ENCODE results near the gene RBM22. TPM values are rescaled to one million over a fixed set of nuclear protein-coding genes. Genes with fewer than 3 reads are reported as not detected.
A peak's percentile ranks its signal among the peaks of the same experiment; 100 is the strongest.

Gene RBM22
- total and polyA plus RNA-seq, 2 of the 4 experiments (the other 2 are of a cell fraction) = 26.2 to 34.2 TPM

- no peak for TF ChIP-seq USF2 (IDR thresholded peaks at IDR 0.05; ENCODE audit: low read depth, low read length)
Measured at GRCh38 chr5:150641824-150642566, 58.9 kb downstream of the RBM22 start (continued).

- peaks cover 19 to 51% of the 10 kb centered on the region in 2 experiments for H3K79me1 ChIP-seq (ENCODE audit: low read depth in 1 of 2, low read length in 2 of 2)
- H3K4ac ChIP-seq (ENCODE audit: low read depth, low read length) = peak overlapping the region; percentile 96
- peaks cover 59% of the 10 kb centered on the region for H3K4me1 ChIP-seq (ENCODE audit: control insufficient read depth, insufficient read depth, low read length)
- H3K27me3 ChIP-seq (ENCODE audit: control insufficient read depth, insufficient read depth, low read length) = no peaks in the 10 kb centered on the region
- ATAC-seq (ENCODE audit: low read depth) = peak; percentile 6
- peak overlapping the region; percentile 97 for H2BK20ac ChIP-seq (ENCODE audit: low read depth, low read length)
- peak overlapping the region; percentile 91 for H4K91ac ChIP-seq (ENCODE audit: insufficient read depth, low read depth, low read length)
- ChIA-PET CTCF (interaction anchor here (0.9 to 1.4 kb wide), 3 partner anchors 12 to 81 kb away, joined by 3 to 6 read pairs (median 3); no protein-coding TSS in a partner anchor), POLR2A (ENCODE audit: unreplicated experiment) (interaction anchor here (1.2 kb wide), 1 partner anchor 68 kb away, joined by 3 read pairs; no protein-coding TSS in a partner anchor)
- peaks cover 31% of the 10 kb centered on the region for H3K9me1 ChIP-seq (ENCODE audit: insufficient read depth, low read length)
- dilution Hi-C loops (cut with HindIII; ENCODE audit: low sequenced_read_pairs, unreplicated experiment) = no loop called here
- H3K23ac ChIP-seq (ENCODE audit: low read depth, low read length) = peak overlapping the region; percentile 94
- H2AFZ ChIP-seq (replicated peaks; ENCODE audit: low read length, poor library complexity) = peak overlapping the region; percentile 24
- peak overlapping the region; percentile 96 for H3K56ac ChIP-seq (ENCODE audit: extremely low read depth, insufficient read depth, low read length)
- in situ Hi-C loops (cut with MboI; ENCODE audit: low sequenced_read_pairs) = no loop called here
- WGBS, 2 experiments (ENCODE audit: extremely low coverage in 2 of 2, insufficient read length in 1 of 2) = 29% methylated on average over 4 of the region's 9 CpGs; no CpG with 5 or more reads in 1 of the 2 experiments
- no peaks in the 10 kb centered on the region for H3K9me3 ChIP-seq (ENCODE audit: control insufficient read depth, insufficient read depth, low read length)
- peak overlapping the region; percentile 90 for H3K27ac ChIP-seq (ENCODE audit: insufficient read depth, low read length)
- peak overlapping the region; percentile 81 for H2AK5ac ChIP-seq (ENCODE audit: low read depth, low read length)
- no peaks in the 10 kb centered on the region for H3K36me3 ChIP-seq (ENCODE audit: control insufficient read depth, insufficient read depth, low read length)
- peak overlapping the region; percentile 93 for H2BK120ac ChIP-seq (ENCODE audit: low read depth, low read length)
- H4K8ac ChIP-seq (ENCODE audit: low read depth in 2 of 2, low read length in 2 of 2) = peak overlapping the region; percentile 71 to 84
- peak overlapping the region; percentile 80; the same call in 2 of the 3 replicates for H2BK15ac ChIP-seq (ENCODE audit: low read depth, low read length)
- H3K4me3 ChIP-seq (ENCODE audit: insufficient read depth, low read depth, low read length) = peak overlapping the region; percentile 50
- TF ChIP-seq USF2 (IDR thresholded peaks at IDR 0.05; ENCODE audit: low read depth, low read length) (peak; percentile 33; the same call in 1 of the 2 replicates), MAZ (IDR thresholded peaks at IDR 0.05; ENCODE audit: borderline replicate concordance, low read depth, low read length) (peak; percentile 69), POLR2A (IDR thresholded peaks at IDR 0.05; ENCODE audit: low read depth, low read length) (0 out of 2 replicates have a peak, but pooled peaks have one; percentile 40)
- TF ChIP-seq, protein P1, sequence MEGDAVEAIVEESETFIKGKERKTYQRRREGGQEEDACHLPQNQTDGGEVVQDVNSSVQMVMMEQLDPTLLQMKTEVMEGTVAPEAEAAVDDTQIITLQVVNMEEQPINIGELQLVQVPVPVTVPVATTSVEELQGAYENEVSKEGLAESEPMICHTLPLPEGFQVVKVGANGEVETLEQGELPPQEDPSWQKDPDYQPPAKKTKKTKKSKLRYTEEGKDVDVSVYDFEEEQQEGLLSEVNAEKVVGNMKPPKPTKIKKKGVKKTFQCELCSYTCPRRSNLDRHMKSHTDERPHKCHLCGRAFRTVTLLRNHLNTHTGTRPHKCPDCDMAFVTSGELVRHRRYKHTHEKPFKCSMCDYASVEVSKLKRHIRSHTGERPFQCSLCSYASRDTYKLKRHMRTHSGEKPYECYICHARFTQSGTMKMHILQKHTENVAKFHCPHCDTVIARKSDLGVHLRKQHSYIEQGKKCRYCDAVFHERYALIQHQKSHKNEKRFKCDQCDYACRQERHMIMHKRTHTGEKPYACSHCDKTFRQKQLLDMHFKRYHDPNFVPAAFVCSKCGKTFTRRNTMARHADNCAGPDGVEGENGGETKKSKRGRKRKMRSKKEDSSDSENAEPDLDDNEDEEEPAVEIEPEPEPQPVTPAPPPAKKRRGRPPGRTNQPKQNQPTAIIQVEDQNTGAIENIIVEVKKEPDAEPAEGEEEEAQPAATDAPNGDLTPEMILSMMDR (conservative IDR thresholded peaks at IDR 0.05; ENCODE audit: low read depth, low read length) = no peak
- no TSS peak for BruUV-seq (replicated peaks)
- H3K9ac ChIP-seq (ENCODE audit: low read depth, low read length) = peak overlapping the region; percentile 81
- H3K14ac ChIP-seq (replicated peaks; ENCODE audit: low read depth, low read length) = peak overlapping the region; percentile 98
- peak overlapping the region; percentile 96 for H2AK9ac ChIP-seq (replicated peaks; ENCODE audit: low read depth, low read length, poor library complexity)
- intact Hi-C loops (cut with micrococcal nuclease) = loop anchor here (5.0 kb wide), 1 partner anchor 169 kb away; no protein-coding TSS in a partner anchor
- H4K20me1 ChIP-seq (ENCODE audit: insufficient read depth, low read length) = peaks cover 29% of the 10 kb centered on the region
- H3K18ac ChIP-seq (ENCODE audit: low read depth, low read length) = peak overlapping the region; percentile 72
- peak; percentile 77 for DNase-seq
- peak overlapping the region; percentile 67 for H3K4me2 ChIP-seq (ENCODE audit: low read depth, low read length)
- peak overlapping the region; percentile 82 for H4K5ac ChIP-seq (ENCODE audit: low read depth, low read length)
- peak overlapping the region; percentile 84 for H2BK5ac ChIP-seq (ENCODE audit: low read depth, low read length, poor library complexity, severe bottlenecking)
Measured at GRCh38 chr5:150641006-150641570, 59.8 kb downstream of the RBM22 start.

All from IMR-90 (cell line).